ENCODE data around the gene ITLN1. TPM values are rescaled to one million over a fixed set of nuclear protein-coding genes. Genes with fewer than 3 reads are reported as not detected.

ITLN1 gene
- total and polyA plus RNA-seq, 2 experiments from 2014 or later, result 0.34 TPM; not detected in 1

- H3K27me3 ChIP-seq, result no peaks in the 10 kb centered on the region
- no peaks in the 10 kb centered on the region for H3K9me3 ChIP-seq (ENCODE audit: low read depth)
- TF ChIP-seq CTCF (IDR thresholded peaks at IDR 0.05; ENCODE audit: low read depth, low read length), result no peak
- no peak overlapping the region for H3K27ac ChIP-seq
- peak in 1 of 2 donors; percentile 30 for DNase-seq (ENCODE audit: low read depth in 1 of 2, low spot score in 1 of 2)
- H3K36me3 ChIP-seq, result no peaks in the 10 kb centered on the region
- H3K4me3 ChIP-seq, result no peak overlapping the region
- H3K4me1 ChIP-seq (ENCODE audit: low read depth), result peaks cover 4% of the 10 kb centered on the region
Observed at GRCh38 chr1:160866695-160867260, 18.2 kb downstream of the ITLN1 start.

DNA sequence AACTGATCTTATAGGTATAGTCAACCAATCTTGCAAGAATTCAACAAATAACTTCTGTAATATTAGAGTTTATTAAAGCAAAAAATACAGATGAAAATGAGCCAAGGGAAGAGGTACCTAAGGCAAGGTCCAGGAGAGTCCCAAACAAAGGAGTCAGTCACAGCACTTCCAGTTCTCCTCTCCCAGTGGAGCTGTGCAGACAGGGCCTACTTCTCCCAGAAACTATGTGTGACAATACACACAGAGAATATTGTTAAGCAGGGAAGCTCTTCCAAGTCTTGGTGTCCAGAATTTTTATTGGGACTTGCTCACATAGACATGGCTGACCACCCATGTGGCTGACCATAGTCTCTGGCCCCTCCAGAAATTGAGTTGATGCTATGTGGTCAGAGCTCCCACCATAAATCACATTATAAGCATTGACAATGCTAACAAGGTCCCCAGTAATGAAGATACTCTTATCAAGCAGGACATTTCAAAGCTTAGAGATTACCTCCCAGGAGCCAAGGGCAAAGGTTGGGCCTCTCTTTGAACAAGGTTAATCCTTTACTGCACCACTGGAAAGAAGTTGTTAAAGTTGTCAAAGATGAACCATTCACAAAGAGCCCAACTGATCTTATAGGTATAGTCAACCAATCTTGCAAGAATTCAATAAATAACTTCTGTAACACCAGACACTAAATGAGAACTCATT lies 18.8 kb downstream of the ITLN1 start:
- Histone ChIP-seq H3K36me3 (no peaks in the 10 kb centered on the region), H3K9me3 (ENCODE audit: low read depth) (no peaks in the 10 kb centered on the region), H3K4me3 (no peak overlapping the region), H3K27ac (no peak overlapping the region), H3K27me3 (no peaks in the 10 kb centered on the region), H3K4me1 (ENCODE audit: low read depth) (peaks cover 4% of the 10 kb centered on the region)
- DNase-seq (ENCODE audit: low read depth in 1 of 2, low spot score in 1 of 2), result no peak
- no peak for TF ChIP-seq CTCF (IDR thresholded peaks at IDR 0.05; ENCODE audit: low read depth, low read length)

GRCh38 chr1:160865337-160865736 lies 19.6 kb downstream of the ITLN1 start:
- H3K36me3 ChIP-seq, result no peaks in the 10 kb centered on the region
- H3K27me3 ChIP-seq, result no peaks in the 10 kb centered on the region
- no peak for DNase-seq (ENCODE audit: low read depth in 1 of 2, low spot score in 1 of 2)
- H3K4me1 ChIP-seq (ENCODE audit: low read depth), result peaks cover 4% of the 10 kb centered on the region
- no peaks in the 10 kb centered on the region for H3K9me3 ChIP-seq (ENCODE audit: low read depth)
- no peak overlapping the region for H3K27ac ChIP-seq
- TF ChIP-seq CTCF (IDR thresholded peaks at IDR 0.05; ENCODE audit: low read depth, low read length), result no peak
- no peak overlapping the region for H3K4me3 ChIP-seq

GRCh38 chr1:160864173-160864572 lies 20.8 kb downstream of the ITLN1 start:
- no peak for TF ChIP-seq CTCF (IDR thresholded peaks at IDR 0.05; ENCODE audit: low read depth, low read length)

DNA sequence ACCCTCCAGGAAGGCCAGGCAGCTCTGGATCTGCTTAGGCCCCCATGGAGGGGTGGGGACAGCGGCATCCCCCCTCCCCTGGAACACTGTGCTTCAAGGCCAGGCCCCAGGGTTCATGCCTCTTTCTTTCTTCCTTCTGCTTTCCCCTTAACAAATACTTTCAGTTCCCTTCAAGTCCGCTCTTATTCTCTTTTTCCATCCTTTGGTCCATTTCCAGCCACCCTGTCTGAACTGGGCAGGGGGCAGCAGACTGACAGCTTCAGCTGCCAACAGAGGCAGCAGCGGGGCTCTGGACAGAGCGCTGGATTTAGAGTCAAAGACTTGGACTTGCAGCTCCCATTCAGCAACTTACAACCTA lies 21.2 kb downstream of the ITLN1 start:
- H3K4me3 ChIP-seq, result no peak overlapping the region
- no peak for DNase-seq (ENCODE audit: low read depth in 1 of 2, low spot score in 1 of 2)
- no peaks in the 10 kb centered on the region for H3K9me3 ChIP-seq (ENCODE audit: low read depth)
- peaks cover 4% of the 10 kb centered on the region for H3K4me1 ChIP-seq (ENCODE audit: low read depth)
- H3K36me3 ChIP-seq, result no peaks in the 10 kb centered on the region
- no peaks in the 10 kb centered on the region for H3K27me3 ChIP-seq
- H3K27ac ChIP-seq, result no peak overlapping the region
- TF ChIP-seq CTCF (IDR thresholded peaks at IDR 0.05; ENCODE audit: low read depth, low read length), result no peak

More at GRCh38 chr1:160864173-160864572, 20.8 kb downstream of the ITLN1 start:
- H3K36me3 ChIP-seq, result no peaks in the 10 kb centered on the region
- H3K9me3 ChIP-seq (ENCODE audit: low read depth), result no peaks in the 10 kb centered on the region
- DNase-seq (ENCODE audit: low read depth in 1 of 2, low spot score in 1 of 2), result no peak
- no peak overlapping the region for H3K27ac ChIP-seq
- H3K4me3 ChIP-seq, result no peak overlapping the region
- peaks cover 4% of the 10 kb centered on the region for H3K4me1 ChIP-seq (ENCODE audit: low read depth)
- H3K27me3 ChIP-seq, result no peaks in the 10 kb centered on the region

Data from cardiac muscle cell (in vitro differentiated cells and primary cell).